ENCODE results near the gene NVL.

The NVL gene

DNA sequence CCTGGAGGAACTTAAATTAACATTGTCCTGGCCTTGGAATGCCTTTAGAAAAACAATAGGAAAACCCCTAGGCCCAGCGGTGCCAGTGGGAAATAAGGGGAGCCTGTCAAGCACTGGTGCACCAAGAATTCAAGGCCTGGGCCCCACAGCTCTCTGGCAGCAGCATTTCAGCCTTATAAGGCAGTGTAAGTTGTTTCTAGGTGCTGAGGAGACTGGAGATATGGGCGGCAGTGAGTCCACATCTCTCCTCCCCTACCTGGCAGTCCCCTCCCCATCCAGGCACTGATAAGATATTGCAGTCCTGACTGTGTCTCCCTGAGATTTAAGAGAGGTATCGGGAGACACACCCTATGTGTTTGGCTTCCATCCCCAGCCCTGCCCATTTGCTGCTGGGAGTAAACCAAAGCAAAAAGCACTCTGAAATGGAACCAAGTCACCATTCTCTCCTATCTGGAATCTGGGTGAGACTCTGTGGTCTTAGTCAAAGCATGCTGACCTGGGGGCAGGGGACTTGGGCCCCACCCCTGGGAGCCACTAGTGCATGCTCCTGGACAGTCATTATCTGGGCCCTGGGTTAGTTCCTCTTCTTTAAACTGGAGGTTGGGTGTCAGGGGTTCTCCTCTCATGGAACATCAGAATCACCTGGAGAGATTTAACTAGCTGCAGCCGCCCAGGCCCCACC, 116.4 kb downstream of the NVL start:
- TF ChIP-seq TAF1 (IDR thresholded peaks at IDR 0.05; ENCODE audit: borderline replicate concordance, insufficient read depth, low read length) (no peak), POLR2AphosphoS5 (IDR thresholded peaks at IDR 0.05; ENCODE audit: low read depth, low read length) (no peak), FOXP2 (optimal IDR thresholded peaks at IDR 0.05; ENCODE audit: borderline replicate concordance, extremely low read depth, extremely low read length, insufficient read depth) (no peak), SIN3A (IDR thresholded peaks at IDR 0.05; ENCODE audit: borderline replicate concordance, insufficient read depth, low read length) (no peak)
- TF ChIP-seq, protein P1, sequence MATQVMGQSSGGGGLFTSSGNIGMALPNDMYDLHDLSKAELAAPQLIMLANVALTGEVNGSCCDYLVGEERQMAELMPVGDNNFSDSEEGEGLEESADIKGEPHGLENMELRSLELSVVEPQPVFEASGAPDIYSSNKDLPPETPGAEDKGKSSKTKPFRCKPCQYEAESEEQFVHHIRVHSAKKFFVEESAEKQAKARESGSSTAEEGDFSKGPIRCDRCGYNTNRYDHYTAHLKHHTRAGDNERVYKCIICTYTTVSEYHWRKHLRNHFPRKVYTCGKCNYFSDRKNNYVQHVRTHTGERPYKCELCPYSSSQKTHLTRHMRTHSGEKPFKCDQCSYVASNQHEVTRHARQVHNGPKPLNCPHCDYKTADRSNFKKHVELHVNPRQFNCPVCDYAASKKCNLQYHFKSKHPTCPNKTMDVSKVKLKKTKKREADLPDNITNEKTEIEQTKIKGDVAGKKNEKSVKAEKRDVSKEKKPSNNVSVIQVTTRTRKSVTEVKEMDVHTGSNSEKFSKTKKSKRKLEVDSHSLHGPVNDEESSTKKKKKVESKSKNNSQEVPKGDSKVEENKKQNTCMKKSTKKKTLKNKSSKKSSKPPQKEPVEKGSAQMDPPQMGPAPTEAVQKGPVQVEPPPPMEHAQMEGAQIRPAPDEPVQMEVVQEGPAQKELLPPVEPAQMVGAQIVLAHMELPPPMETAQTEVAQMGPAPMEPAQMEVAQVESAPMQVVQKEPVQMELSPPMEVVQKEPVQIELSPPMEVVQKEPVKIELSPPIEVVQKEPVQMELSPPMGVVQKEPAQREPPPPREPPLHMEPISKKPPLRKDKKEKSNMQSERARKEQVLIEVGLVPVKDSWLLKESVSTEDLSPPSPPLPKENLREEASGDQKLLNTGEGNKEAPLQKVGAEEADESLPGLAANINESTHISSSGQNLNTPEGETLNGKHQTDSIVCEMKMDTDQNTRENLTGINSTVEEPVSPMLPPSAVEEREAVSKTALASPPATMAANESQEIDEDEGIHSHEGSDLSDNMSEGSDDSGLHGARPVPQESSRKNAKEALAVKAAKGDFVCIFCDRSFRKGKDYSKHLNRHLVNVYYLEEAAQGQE (IDR thresholded peaks at IDR 0.05; ENCODE audit: insufficient read depth in 1 of 2, low read depth in 2 of 2, low read length in 2 of 2) = no peak

DNA sequence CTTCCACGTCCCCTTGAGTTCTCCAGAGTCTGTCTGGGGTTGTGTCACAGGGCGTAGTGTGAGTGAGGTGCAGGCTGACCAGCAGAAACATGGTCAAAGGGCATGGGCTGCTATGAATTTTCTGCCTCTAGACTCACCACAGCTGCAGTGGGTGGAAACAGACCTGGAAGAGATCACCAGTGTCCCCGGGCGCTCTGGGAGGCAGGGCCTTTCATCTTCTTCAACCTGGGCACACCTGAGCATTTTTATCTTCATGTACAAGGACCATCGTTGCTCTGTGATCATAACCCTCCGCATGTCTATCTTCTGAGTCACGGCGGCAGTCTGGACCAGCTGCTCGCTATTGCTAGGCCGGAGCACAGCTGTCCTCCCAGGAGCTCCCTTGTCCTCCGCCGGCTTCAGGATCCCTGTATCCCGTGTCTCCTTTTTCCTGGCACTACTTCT, 117.3 kb downstream of the NVL start:
- no peak for TF ChIP-seq SIN3A (IDR thresholded peaks at IDR 0.05; ENCODE audit: borderline replicate concordance, insufficient read depth, low read length)
- TF ChIP-seq, protein P1 (IDR thresholded peaks at IDR 0.05; ENCODE audit: insufficient read depth in 1 of 2, low read depth in 2 of 2, low read length in 2 of 2) = no peak
- TF ChIP-seq POLR2AphosphoS5 (IDR thresholded peaks at IDR 0.05; ENCODE audit: low read depth, low read length) = no peak
- TF ChIP-seq FOXP2 (optimal IDR thresholded peaks at IDR 0.05; ENCODE audit: borderline replicate concordance, extremely low read depth, extremely low read length, insufficient read depth) = no peak
- no peak for TF ChIP-seq TAF1 (IDR thresholded peaks at IDR 0.05; ENCODE audit: borderline replicate concordance, insufficient read depth, low read length)

DNA sequence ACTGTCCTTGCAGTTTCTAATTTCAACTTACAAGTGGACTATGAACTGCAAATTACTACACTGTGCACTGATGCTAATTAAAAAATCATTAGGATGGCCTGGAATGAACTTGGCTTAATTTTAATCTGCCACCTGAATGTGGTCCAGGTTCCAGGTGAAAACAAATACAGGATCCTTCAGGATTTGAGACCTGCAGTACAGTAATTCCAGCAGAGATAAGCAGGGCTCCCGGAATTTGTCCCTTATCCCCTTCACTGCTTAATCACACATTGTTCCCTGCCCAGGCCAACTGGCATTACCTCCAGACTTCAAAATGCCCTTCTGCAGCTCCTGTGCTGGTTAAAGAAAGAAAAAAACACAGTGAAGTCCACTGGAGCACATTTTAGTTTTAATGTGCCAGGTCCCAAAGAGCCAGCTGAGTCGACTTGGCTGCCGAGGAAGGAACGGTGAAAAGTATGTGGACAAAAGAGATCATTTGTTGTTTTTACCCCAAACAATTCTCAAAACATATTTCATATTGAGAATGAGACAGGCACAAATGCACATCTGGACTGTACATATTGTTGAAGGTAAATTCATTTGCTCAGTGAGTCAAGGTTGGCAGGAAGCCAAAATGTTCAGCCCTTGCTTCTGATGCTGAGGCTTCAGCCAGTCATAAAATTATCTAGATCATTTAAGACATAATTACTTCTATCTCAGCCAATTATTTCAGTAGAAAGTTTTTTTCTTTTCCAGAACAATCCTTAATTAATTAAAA, 118.6 kb downstream of the NVL start:
- TF ChIP-seq SIN3A (IDR thresholded peaks at IDR 0.05; ENCODE audit: borderline replicate concordance, insufficient read depth, low read length) (no peak), POLR2AphosphoS5 (IDR thresholded peaks at IDR 0.05; ENCODE audit: low read depth, low read length) (no peak), TAF1 (IDR thresholded peaks at IDR 0.05; ENCODE audit: borderline replicate concordance, insufficient read depth, low read length) (no peak)

DNA sequence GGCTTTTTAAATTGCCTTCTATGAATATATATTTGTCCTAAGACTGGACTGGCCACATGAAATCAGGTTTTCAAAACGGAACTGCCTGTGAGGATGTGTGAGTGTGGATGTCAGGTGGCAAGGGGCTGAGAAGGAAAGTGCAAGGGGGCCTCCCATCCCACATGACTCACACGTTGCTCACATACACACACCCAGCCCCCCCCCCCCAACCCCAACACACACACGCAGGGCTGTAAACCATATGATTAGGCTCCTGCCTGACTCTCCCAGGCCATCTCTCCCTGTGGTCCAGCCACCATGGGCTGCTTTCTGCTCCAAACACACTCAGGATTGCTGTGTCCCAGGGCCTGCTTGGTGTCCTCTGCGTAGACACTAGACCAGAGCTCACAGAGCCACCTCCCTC, 124.5 kb downstream of the NVL start:
- TF ChIP-seq, protein P1 (IDR thresholded peaks at IDR 0.05; ENCODE audit: insufficient read depth in 1 of 2, low read depth in 2 of 2, low read length in 2 of 2) = no peak
- TF ChIP-seq FOXP2 (optimal IDR thresholded peaks at IDR 0.05; ENCODE audit: borderline replicate concordance, extremely low read depth, extremely low read length, insufficient read depth) = no peak
- TF ChIP-seq TAF1 (IDR thresholded peaks at IDR 0.05; ENCODE audit: borderline replicate concordance, insufficient read depth, low read length) = no peak
- TF ChIP-seq POLR2AphosphoS5 (IDR thresholded peaks at IDR 0.05; ENCODE audit: low read depth, low read length) = no peak
- no peak for TF ChIP-seq SIN3A (IDR thresholded peaks at IDR 0.05; ENCODE audit: borderline replicate concordance, insufficient read depth, low read length)

DNA sequence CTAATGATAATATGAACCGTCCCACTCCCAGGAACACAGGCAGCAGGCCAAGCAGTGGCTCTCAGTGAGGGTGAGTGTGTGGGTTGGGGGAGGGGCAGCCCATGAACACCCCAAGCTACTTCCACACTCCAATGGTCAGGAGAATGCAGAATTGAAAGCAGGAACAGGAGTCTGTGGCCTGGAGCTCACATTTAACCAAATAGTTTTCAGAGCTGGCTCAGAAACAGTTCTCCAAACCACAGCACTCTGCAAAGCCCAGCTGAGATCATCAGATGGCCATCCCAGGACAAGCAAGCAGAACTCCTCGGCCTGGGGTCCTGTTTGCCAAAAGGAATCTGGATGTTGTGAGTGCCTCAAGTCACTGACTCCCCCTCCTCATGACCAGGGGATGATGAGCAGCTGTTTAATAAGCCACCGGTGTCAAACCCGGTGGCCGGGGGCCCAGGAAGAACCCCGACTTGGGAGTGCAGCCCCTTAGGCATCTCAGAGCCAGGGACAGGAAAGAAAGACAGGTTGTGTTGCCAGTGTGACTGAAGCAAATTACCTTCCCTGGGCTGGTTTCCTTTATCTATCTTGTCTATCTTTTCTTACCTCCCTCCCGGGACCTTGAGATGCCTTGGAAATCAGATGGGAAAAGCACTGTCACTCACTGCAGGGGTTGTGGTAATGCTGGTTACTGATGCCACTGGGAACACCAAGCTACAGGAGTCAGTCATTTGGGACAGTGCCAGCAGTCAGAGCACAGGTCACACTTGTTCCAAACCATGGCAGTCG, 126.5 kb downstream of the NVL start:
- TF ChIP-seq, protein P1 (IDR thresholded peaks at IDR 0.05; ENCODE audit: insufficient read depth in 1 of 2, low read depth in 2 of 2, low read length in 2 of 2) = no peak
- TF ChIP-seq POLR2AphosphoS5 (IDR thresholded peaks at IDR 0.05; ENCODE audit: low read depth, low read length) (no peak), TAF1 (IDR thresholded peaks at IDR 0.05; ENCODE audit: borderline replicate concordance, insufficient read depth, low read length) (no peak), FOXP2 (optimal IDR thresholded peaks at IDR 0.05; ENCODE audit: borderline replicate concordance, extremely low read depth, extremely low read length, insufficient read depth) (no peak), SIN3A (IDR thresholded peaks at IDR 0.05; ENCODE audit: borderline replicate concordance, insufficient read depth, low read length) (no peak)
